Epithelial cell of proximal tubule (primary cell): ENCODE results near the gene NOLC1. TPM values are rescaled to one million over a fixed set of nuclear protein-coding genes. Genes with fewer than 3 reads are reported as not detected.
"Not testable (repeated sequence)": the region's sequence is repeated elsewhere in the genome, so short reads cannot be mapped to it uniquely, and the experiment has no call there.

Experiments
- DNase-seq: peaks from one replicate; pipeline ENCODE4 v3.0.0-alpha.2; 2011; ENCODE audit warnings: low read depth
- H3K4me3 ChIP-seq: 2 replicates; pipeline ENCODE4 v1.5.1; 2011; ENCODE audit warnings: low read depth, mild to moderate bottlenecking, low read length
- total RNA-seq: library from RNA; depleted of rRNA; stranded (reverse); fragments of >200 nt; gene quantifications from 2 replicates; pipeline ENCODE4 v1.2.3, GENCODE V29; 2015
- TF ChIP-seq, protein P1 (sequence below): conservative IDR thresholded peaks from 2 replicates; pipeline ENCODE4 v1.5.1; 2012; ENCODE audit warnings: low read depth, mild to moderate bottlenecking, low read length

NOLC1 gene
- total RNA-seq, 1 donor from 2014 or later = 100 TPM

GRCh38 chr10:102184606-102185005, 32.4 kb downstream of the NOLC1 start:
- H3K4me3 ChIP-seq = no peak overlapping the region
- TF ChIP-seq, protein P1, sequence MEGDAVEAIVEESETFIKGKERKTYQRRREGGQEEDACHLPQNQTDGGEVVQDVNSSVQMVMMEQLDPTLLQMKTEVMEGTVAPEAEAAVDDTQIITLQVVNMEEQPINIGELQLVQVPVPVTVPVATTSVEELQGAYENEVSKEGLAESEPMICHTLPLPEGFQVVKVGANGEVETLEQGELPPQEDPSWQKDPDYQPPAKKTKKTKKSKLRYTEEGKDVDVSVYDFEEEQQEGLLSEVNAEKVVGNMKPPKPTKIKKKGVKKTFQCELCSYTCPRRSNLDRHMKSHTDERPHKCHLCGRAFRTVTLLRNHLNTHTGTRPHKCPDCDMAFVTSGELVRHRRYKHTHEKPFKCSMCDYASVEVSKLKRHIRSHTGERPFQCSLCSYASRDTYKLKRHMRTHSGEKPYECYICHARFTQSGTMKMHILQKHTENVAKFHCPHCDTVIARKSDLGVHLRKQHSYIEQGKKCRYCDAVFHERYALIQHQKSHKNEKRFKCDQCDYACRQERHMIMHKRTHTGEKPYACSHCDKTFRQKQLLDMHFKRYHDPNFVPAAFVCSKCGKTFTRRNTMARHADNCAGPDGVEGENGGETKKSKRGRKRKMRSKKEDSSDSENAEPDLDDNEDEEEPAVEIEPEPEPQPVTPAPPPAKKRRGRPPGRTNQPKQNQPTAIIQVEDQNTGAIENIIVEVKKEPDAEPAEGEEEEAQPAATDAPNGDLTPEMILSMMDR = no peak
- no peak for DNase-seq

DNA sequence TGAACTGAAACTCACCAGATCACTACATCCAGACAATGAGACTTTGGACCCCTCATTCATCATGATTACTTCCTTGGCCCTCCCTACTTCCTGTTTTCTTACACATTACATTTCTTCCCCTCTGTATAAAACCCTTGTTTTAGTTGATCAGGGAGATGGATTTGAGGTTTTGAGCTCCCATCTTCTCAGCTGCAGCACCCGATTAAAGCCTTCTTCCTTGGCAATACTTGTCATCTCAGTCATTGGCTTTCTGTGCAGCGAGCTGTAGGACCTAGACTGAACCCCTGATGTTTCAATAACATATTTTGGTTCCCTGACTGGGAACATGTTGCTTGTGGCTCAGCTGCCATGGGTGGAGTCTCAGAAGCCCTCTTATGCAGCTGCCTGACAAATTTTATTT, 33.1 kb downstream of the NOLC1 start:
- H3K4me3 ChIP-seq = no peak overlapping the region
- no peak for DNase-seq
- TF ChIP-seq, protein P1 = no peak

DNA sequence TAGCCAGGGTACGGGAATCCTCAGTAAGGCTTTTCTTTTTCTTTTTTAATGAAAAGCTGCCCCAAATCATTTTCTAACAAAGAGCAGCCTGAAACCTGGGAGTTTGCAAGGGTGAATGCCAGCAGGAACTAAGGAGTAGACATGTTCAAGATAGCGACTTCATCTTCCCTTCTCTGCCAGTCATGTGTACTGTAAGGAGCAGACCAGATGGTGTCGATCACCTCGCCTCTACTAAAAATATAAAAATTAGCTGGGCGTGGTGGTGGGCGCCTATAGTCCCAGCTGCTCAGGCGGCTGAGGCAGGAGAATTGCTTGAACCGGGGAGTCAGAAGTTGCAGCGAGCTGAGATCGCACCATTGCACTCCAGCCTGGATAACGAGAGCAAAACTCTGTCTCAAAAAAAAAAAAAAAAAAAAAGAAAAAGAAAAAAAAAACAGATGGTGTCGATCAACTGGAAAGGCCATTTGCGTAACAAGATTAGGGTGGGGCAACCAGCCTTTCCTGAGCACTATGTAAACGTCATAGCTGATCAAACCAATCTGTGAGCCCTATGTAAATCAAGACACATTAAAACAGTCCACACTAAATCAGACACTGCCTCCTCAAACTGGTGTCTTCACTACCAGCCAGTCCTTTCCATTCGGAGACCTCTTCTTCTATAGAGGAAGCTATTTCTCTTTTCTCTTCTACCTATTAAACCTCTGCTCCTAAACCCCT, 33.8 kb downstream of the NOLC1 start:
- DNase-seq = no peak
- TF ChIP-seq, protein P1 = no peak
- no peak overlapping the region for H3K4me3 ChIP-seq

DNA sequence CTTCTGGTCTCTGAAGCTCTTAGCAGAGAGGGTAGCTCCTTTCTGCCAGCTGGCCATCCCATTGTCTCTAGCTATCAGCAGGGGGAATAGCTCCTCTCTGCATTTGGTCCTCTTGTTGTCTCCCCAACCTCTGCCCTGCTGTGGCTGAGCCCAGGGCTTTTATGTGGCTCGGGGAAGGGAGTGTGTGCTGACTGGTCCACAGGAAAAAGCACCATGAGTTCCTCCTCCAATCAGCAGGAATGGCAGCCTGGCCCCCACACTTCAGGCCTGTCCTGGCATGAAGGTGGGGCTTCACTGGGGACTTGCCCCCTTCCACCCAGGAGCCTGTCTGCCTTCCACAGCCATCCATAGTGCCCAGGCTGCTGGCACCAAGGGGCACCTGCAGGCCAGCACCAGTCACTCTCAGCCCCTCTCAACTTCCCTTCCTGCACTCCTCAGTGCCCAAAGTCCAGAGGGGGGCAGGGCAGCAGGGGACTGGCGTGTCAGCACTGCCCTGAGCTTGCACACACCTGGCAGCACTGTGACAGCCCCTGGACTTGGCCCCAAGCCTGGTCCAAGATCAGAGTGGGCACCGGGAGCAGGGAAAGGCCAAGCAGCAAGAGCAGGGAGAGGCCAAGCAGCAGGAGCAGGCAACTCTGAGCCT, 36.2 kb downstream of the NOLC1 start:
- TF ChIP-seq, protein P1 = no peak
- no peak overlapping the region for H3K4me3 ChIP-seq
- DNase-seq = no peak

DNA sequence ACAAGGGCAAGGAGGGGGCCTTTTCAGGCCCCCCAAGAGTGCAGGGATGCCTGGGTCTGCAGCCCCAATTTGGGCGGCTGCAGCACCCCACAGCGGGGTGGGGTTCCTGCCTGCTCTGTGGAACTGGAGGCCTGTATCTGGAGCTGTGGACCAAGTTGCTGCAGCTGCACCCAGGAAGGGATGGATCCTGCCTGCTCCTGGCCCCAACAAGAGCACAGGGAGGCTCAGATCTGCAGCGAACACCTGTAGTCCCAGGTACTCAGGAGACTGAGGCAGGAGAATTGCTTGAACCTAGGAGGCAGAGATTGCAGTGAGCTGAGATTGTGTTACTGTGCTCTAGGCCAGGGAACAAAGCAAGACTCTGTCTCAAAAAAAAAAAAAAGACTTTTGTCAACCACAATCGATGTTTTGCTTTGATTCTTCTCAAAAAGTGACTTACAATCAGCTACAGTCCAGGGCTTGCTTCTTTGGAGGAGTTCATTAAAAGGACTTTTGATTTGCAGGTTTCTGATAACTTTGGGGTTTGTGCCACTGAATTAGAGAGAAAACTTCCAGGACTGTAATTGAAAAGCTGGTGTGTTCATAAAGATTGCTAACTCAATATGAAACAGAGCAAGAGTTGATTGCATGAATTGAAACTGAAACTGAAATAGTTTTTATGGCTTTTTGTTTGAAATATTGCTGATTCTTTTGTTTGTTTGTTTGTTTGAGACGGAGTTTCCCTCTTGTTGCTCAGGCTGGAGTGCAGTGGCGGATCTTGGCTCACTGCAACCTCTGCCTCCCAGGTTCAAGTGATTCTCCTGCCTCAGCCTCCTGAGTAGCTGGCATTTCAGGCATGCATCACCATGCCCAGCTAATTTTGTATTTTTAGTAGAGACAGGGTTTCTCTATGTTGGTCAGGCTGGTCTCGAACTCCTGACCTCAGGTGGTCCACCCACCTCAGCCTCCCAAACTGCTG, 37.0 kb downstream of the NOLC1 start:
- H3K4me3 ChIP-seq, DNase-seq: not testable (repeated sequence)

GRCh38 chr10:102191956-102192355, 39.8 kb downstream of the NOLC1 start:
- H3K4me3 ChIP-seq = no peak overlapping the region
- TF ChIP-seq, protein P1 = no peak
- DNase-seq = no peak

- H3K4me3 ChIP-seq = no peak overlapping the region
- DNase-seq = no peak
- TF ChIP-seq, protein P1 = no peak
Observed at GRCh38 chr10:102195296-102195870, 43.2 kb downstream of the NOLC1 start.
